ENCODE data around the gene CDYL2.

GRCh38 chr16:80608946-80609345 lies 195.5 kb downstream of the CDYL2 start:
- TF ChIP-seq CTCF (IDR thresholded peaks at IDR 0.05) (no peak), EP300 (IDR thresholded peaks at IDR 0.05; ENCODE audit: borderline replicate concordance in 1 of 2, low read depth in 1 of 2, low read length in 1 of 2) (no peak), USF2 (IDR thresholded peaks at IDR 0.05; ENCODE audit: borderline replicate concordance, low read depth, low read length) (no peak), YY1 (IDR thresholded peaks at IDR 0.05; ENCODE audit: low read depth) (no peak)
